Measurements from ENCODE around the gene SH2D3C.
"Not testable (repeated sequence)": the region's sequence is repeated elsewhere in the genome, so short reads cannot be mapped to it uniquely, and the experiment has no call there.

The SH2D3C gene

DNA sequence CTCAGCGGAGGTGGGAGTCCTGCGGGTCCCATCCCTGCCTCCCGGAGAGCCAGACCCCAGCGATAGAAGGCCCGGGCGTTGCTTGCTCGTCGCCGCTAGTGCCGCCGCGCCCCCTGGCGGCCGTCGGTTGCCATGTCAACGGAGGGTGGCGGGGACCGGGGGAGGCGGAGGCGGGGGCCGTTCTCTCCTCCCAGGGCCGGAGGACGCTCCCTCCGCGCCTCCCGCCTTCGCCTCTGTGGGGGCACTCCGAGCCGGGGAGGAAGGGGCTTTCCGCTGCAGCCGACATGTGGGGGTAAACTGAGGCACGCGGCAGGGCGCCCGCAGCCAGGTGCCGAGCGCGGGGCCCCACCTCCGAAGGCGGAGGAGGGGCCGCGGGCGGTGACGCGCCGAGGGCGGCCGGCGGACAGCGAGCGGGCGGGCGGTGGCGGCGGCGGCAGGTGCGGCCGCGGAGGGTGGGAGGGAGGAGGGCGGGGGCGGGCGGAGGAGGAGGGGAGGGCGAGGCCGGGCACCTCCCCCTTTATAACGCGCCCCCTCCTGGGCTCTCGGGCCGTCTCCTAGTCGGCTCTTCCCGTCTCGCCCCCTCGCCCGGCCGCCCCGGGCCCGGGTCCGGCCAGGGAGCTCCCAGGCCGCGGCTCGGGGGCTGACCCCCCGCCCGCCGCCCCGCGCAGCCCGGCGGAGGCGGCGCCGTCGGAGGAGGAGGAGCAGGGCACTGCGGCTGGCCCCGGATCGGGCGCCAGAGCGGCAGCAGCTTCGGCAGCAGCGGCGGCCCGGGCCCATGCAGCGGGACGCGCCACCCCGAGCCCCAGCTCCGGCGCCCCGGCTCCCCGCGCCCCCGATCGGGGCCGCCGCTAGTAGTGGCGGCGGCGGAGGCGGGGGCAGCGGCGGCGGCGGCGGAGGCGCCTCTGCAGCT is 6.8 kb upstream of the SH2D3C start:
- peak; percentile 78 to 85 for DNase-seq (ENCODE audit: low read depth in 2 of 2)

DNA sequence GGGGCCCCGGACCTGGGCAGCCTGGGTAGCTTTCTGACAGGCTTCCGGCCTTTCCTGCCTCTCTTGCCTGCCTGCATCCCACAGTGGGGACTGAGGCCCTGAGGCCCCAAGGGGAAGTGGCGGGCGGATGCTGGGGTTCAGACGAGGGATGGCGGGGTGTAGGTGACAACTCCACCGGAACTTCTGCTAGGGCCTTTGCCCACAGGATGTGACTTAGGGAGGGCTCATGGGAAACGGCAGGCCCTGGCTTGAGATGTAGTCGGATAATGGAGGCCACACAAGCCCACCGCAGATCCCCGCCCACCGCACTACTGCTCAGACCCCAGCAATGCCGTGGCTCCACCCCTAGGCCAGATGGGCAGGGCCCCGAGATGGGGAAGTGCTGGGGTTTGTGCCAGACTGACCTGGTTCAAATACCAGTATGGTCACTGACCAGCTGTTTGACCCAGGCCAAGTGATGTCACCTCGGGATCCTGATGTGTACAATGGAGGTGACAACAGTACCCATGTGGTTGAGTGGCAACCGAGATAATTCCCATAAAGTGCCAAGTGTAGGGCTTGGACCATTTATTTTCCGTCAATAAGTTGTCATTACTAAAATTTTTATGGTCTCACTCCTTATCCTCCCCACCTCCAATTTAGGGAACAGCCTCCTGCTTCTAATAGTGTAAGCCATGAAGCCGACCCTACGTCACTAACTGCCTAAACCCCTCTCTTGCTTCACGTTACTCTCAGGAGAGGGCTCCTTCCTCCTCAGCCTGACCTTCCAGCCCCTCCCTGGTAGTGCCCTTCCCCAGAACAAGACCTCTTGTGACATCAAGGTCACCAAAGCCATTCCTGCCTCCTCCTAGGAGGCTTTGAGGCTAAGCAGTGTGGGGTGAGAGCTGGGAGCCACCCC is 4.9 kb upstream of the SH2D3C start:
- DNase-seq (ENCODE audit: low read depth in 2 of 2) = peak in 1 of 2 donors; percentile 59

DNA sequence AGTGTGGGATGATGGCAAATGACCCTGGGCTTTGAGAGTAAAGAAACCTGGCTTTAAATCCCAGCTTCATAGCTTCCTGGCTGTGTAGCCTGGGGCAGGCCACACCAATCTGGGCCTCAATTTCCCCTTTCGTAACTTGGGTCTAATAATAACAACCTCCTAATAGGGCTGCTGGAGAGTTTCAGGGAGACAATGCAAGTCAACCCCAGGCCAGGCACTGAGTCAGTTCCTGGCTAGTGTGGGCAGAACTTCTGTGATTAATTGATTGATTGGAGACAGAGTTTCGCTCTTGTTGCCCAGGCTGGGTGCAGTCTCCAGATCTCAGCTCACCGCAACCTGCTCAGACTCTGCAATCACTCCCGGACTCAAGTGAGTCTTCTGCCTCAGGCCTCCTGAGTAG is 3.3 kb upstream of the SH2D3C start:
- DNase-seq (ENCODE audit: low read depth in 2 of 2) = no peak

DNA sequence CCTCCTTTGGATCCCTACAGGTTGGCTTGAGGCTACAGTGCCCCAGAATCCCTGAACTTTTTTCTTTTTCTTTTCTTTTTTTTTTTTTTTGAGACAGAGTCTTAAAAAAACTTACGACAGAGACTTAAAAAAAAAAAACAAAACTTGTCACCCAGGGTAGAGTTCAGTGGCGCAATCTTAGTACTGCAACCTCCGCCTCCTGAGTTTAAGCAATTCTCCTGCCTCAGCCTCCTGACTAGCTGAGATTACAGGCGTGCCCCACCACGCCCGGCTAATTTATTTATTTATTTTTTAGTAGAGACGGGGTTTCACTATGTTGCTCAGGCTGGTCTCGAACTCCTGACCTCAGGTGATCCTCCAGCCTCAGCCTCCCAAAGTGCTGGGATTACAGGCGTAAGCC is 2.4 kb upstream of the SH2D3C start:
- DNase-seq (ENCODE audit: low read depth in 2 of 2) = not testable (repeated sequence)

- no peak for DNase-seq (ENCODE audit: low read depth in 2 of 2)
These were observed 1.8 kb upstream of the SH2D3C start for GRCh38 chr9:127780126-127780885.

- peak; percentile 58 for DNase-seq (ENCODE audit: low read depth in 2 of 2)
These were observed 893 bp upstream of the SH2D3C start for GRCh38 chr9:127779136-127779981.

GRCh38 chr9:127777368-127777980 is 992 bp downstream of the SH2D3C start:
- DNase-seq (ENCODE audit: low read depth in 2 of 2) = no peak

GRCh38 chr9:127776924-127777289 is 1.6 kb downstream of the SH2D3C start:
- no peak for DNase-seq (ENCODE audit: low read depth in 2 of 2)

DNA sequence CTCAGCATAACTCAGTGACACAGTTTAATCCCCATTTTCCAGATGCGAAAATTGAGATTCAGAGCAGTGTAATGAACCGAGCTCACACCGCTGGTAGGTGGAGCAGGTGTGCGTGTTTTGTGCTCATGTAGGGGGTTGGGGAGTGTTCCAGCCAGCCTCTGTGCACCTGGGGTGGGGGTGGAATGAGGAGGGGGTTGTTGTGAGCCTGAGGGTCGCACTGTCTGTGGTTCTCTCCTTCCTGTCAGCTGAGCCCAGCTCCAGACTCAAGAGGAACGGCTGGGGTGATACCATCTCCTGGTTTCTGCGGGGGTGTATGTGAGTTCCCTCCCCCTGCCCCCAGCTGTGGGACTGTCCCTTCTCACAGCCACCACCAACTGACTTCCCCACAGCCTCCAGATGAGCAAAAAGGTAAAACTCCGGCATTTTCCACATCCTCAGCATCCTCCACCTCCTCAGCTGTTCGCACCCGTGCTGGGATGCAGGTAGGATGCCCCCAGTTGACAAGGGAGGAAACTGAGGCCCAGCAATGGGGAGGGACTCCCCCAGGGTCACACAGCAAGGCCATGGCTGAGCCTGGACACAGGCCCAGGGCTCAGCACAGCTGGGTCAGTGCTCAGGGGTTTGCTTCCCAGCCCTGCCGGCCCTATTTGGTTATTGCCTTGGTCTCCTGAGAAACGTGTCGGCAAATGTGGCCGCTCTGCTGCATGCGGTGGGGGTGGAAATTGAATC is 2.1 kb downstream of the SH2D3C start:
- DNase-seq (ENCODE audit: low read depth in 2 of 2) = peak; percentile 61 to 75

GRCh38 chr9:127773981-127774380 is 4.5 kb downstream of the SH2D3C start:
- no peak for DNase-seq (ENCODE audit: low read depth in 2 of 2)

GRCh38 chr9:127773272-127773671 is 5.2 kb downstream of the SH2D3C start:
- no peak for DNase-seq (ENCODE audit: low read depth in 2 of 2)

- DNase-seq (ENCODE audit: low read depth in 2 of 2) = no peak
These were observed 5.9 kb downstream of the SH2D3C start for GRCh38 chr9:127772603-127773002.

GRCh38 chr9:127771570-127772189 is 6.8 kb downstream of the SH2D3C start:
- no peak for DNase-seq (ENCODE audit: low read depth in 2 of 2)

DNA sequence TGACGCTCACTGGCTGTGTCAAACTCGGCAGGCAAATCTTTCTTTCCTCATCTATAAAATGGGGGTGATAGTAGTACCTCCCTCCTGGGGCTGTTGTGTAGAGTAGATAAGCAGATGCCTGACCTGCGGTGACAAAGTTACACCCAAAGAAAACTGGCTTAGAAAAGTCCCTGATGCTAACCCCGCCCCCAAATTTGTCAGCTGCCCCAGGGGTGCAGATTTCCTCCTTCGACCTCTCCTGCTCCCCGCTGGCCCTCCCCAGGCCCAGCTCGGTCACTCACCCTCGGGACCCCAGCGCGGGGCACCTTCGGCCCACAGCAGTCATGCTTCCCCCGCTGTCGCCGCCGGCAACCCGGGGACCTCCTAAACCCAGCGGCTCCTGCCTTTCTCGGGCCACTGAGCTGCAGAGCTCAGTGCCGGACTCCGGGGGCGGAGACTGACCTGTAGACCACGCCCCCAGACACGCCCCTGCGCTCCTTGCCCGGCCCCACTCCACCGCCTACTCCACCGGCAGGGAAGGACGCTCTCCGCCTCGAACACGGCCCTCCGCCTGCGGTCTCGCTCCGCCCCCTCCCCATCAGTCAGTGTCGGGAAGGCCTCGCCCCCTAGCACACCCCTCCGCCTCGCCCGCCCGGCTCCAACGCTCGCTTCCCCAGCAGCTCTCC is 7.4 kb downstream of the SH2D3C start:
- DNase-seq (ENCODE audit: low read depth in 2 of 2) = peak; percentile 97

- DNase-seq (ENCODE audit: low read depth in 2 of 2) = no peak
These were observed 7.9 kb downstream of the SH2D3C start for GRCh38 chr9:127770583-127770904.

DNA sequence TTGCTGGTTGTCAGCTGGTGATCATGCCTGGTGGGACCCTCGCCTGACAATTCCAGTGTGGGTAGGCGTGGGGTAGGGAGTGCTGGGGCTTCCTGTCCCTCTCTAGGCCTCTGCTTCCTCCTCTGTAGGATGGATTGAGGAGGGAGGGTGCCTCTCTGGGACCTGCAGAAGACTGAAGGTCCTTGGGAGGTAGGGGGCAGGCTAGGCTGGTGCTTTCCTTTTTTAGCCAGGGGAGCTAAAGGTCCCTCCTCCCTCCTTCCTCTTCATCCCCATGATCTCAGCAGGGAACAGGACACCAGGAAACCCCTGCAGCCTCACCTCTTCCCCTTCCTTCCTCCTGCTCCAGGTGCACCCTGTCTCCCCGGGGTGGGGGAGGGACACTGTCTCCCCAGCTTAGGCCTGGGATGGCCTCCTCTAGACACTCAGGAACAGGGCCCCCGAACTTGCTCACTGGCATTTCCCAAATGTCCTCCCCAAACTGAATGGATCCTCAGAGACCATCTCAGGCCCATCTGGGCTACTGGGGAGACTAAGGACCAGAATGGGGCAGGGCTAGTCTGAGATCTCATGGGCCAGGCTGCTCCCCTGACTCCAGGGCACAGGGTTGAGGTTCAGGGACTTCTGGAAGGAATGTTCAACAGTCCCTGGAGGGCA is 8.4 kb downstream of the SH2D3C start:
- no peak for DNase-seq (ENCODE audit: low read depth in 2 of 2)

- DNase-seq (ENCODE audit: low read depth in 2 of 2) = no peak
These were observed 9.4 kb downstream of the SH2D3C start for GRCh38 chr9:127769101-127769500.

- no peak for DNase-seq (ENCODE audit: low read depth in 2 of 2)
These were observed 9.8 kb downstream of the SH2D3C start for GRCh38 chr9:127768698-127769097.

All from stimulated activated CD4-positive, alpha-beta T cell treated with anti-CD3 and anti-CD28 coated beads, Interleukin-15, amount 100 ng/mL, for 48 hours (primary cell).